H9 (cell line): Measurements from ENCODE around the gene NCKAP5. TPM values are rescaled to one million over a fixed set of nuclear protein-coding genes. Genes with fewer than 3 reads are reported as not detected.

Experiments used
- DNase-seq: peaks from one replicate; pipeline ENCODE4 v3.0.0-alpha.2; 2017
- H2AFZ ChIP-seq: one replicate; pipeline ENCODE4 v1.6.1; 2013; ENCODE audit warnings: mild to moderate bottlenecking, low read length, control low read depth, moderate library complexity
- H2AK5ac ChIP-seq: 2 replicates; pipeline ENCODE4 v1.6.1; 2013; ENCODE audit warnings: low read length, control low read depth, mixed read lengths; ENCODE audit not compliant: insufficient read length
- H2BK120ac ChIP-seq: one replicate; pipeline ENCODE4 v1.6.1; 2013; ENCODE audit warnings: low read depth, mild to moderate bottlenecking, low read length, control low read depth, inconsistent platforms; ENCODE audit not compliant: poor library complexity, severe bottlenecking
- H2BK12ac ChIP-seq: 2 replicates; pipeline ENCODE4 v1.6.1; 2013; ENCODE audit warnings: low read length, control low read depth, mixed read lengths, low read depth; ENCODE audit not compliant: insufficient read length
- H2BK15ac ChIP-seq: 2 replicates; pipeline ENCODE4 v1.6.1; 2013; ENCODE audit warnings: low read depth, low read length, control low read depth
- H2BK20ac ChIP-seq: one replicate; pipeline ENCODE4 v1.6.1; 2013; ENCODE audit warnings: low read depth, mild to moderate bottlenecking, low read length, control low read depth, inconsistent platforms; ENCODE audit not compliant: poor library complexity, severe bottlenecking
- H2BK5ac ChIP-seq: 2 replicates; pipeline ENCODE4 v1.6.1; 2013; ENCODE audit warnings: low read length, control low read depth, mixed read lengths; ENCODE audit not compliant: insufficient read length
- H3K14ac ChIP-seq: 2 replicates; pipeline ENCODE4 v1.6.1; 2013; ENCODE audit warnings: low read length, control low read depth; ENCODE audit not compliant: insufficient read depth
- H3K18ac ChIP-seq: 2 replicates; pipeline ENCODE4 v1.6.1; 2013; ENCODE audit warnings: low read depth, mild to moderate bottlenecking, mixed read lengths, low read length, control low read depth; ENCODE audit not compliant: insufficient read length
- H3K23ac ChIP-seq: 2 replicates; pipeline ENCODE4 v1.6.1; 2013; ENCODE audit warnings: low read length, control low read depth, mixed read lengths, low read depth; ENCODE audit not compliant: insufficient read length
- H3K23me2 ChIP-seq: 2 replicates; pipeline ENCODE4 v1.6.1; 2013; ENCODE audit warnings: low read depth, mild to moderate bottlenecking, mixed read lengths, low read length, control low read depth; ENCODE audit not compliant: insufficient read length, poor library complexity, severe bottlenecking
- H3K27ac ChIP-seq: 2 replicates; pipeline ENCODE4 v1.5.1; 2013; ENCODE audit warnings: low read length, control low read depth, mixed read lengths, low read depth; ENCODE audit not compliant: insufficient read length
- H3K27me3 ChIP-seq: 2 replicates; pipeline ENCODE4 v1.6.1; 2013; ENCODE audit warnings: low read length, control low read depth, inconsistent platforms; ENCODE audit not compliant: insufficient read depth
- H3K4ac ChIP-seq: 2 replicates; pipeline ENCODE4 v1.6.1; 2013; ENCODE audit warnings: low read depth, mild to moderate bottlenecking, control low read depth, inconsistent platforms, low read length, moderate library complexity
- H3K4me1 ChIP-seq: 2 replicates; pipeline ENCODE4 v1.6.1; 2013; ENCODE audit warnings: low read length, control low read depth, inconsistent platforms; ENCODE audit not compliant: insufficient read depth
- H3K4me2 ChIP-seq: 2 replicates; pipeline ENCODE4 v1.6.1; 2013; ENCODE audit warnings: low read length, control low read depth, mixed read lengths; ENCODE audit not compliant: insufficient read length, insufficient read depth
- H3K56ac ChIP-seq: 2 replicates; pipeline ENCODE4 v1.6.1; 2013; ENCODE audit warnings: low read depth, mild to moderate bottlenecking, mixed read lengths, low read length, control low read depth; ENCODE audit not compliant: insufficient read length
- H3K79me1 ChIP-seq: 2 replicates; pipeline ENCODE4 v1.6.1; 2013; ENCODE audit warnings: low read depth, mild to moderate bottlenecking, moderate library complexity, low read length, control low read depth, inconsistent platforms; ENCODE audit not compliant: insufficient read depth, poor library complexity, severe bottlenecking
- H3K79me2 ChIP-seq: 2 replicates; pipeline ENCODE4 v1.6.1; 2013; ENCODE audit warnings: low read length, control low read depth, inconsistent platforms; ENCODE audit not compliant: insufficient read depth
- H3K9ac ChIP-seq: 2 replicates; pipeline ENCODE4 v1.6.1; 2013; ENCODE audit warnings: low read length, control low read depth, mixed read lengths; ENCODE audit not compliant: insufficient read length; ENCODE audit errors: extremely low read depth
- H3K9me3 ChIP-seq: one replicate; pipeline ENCODE4 v1.6.1; 2013; ENCODE audit warnings: low read depth, low read length, inconsistent platforms; ENCODE audit not compliant: control insufficient read depth
- H3T11ph ChIP-seq: one replicate; pipeline ENCODE4 v1.6.1; 2013; ENCODE audit warnings: mild to moderate bottlenecking, low read length, control low read depth, inconsistent platforms
- H4K20me1 ChIP-seq: one replicate; pipeline ENCODE4 v1.6.1; 2013; ENCODE audit not compliant: control insufficient read depth, insufficient read length, insufficient read depth
- H4K5ac ChIP-seq: 2 replicates; pipeline ENCODE4 v1.6.1; 2013; ENCODE audit warnings: low read depth, mild to moderate bottlenecking, mixed read lengths, low read length, control low read depth; ENCODE audit not compliant: insufficient read length
- H4K8ac ChIP-seq: replicated peaks from 2 replicates; pipeline ENCODE4 v1.6.1; 2013; ENCODE audit warnings: low read length, control low read depth, mixed read lengths, low read depth; ENCODE audit not compliant: insufficient read length
- H4K91ac ChIP-seq: 2 replicates; pipeline ENCODE4 v1.6.1; 2013; ENCODE audit warnings: low read depth, mild to moderate bottlenecking, moderate library complexity, mixed read lengths, low read length, control low read depth; ENCODE audit not compliant: insufficient read length
- H3K27ac Mint-ChIP-seq, 3 experiments: 2 replicates in 2 of 3; 3 replicates in 1 of 3; pipeline ENCODE4 v1.8.0; 2020 to 2021; ENCODE audit warnings: mixed read lengths in 3 of 3, mild to moderate bottlenecking in 1 of 3, moderate library complexity in 1 of 3
- H3K27me3 Mint-ChIP-seq: 2 replicates; pipeline ENCODE4 v1.8.0; 2021; ENCODE audit warnings: low read depth, mild to moderate bottlenecking, moderate library complexity, mixed read lengths
- H3K36me3 Mint-ChIP-seq, 3 experiments: 2 replicates in 2 of 3; 3 replicates in 1 of 3; pipeline ENCODE4 v1.8.0; 2020 to 2021; ENCODE audit warnings: low read depth in 3 of 3, mixed read lengths in 3 of 3; ENCODE audit not compliant: insufficient read depth in 1 of 3
- H3K4me1 Mint-ChIP-seq, 2 experiments: 2 replicates each; pipeline ENCODE4 v1.8.0; 2020; ENCODE audit warnings: mixed read lengths in 2 of 2
- H3K4me3 Mint-ChIP-seq, 2 experiments: 2 replicates in 1 of 2; 3 replicates in 1 of 2; pipeline ENCODE4 v1.8.0; 2020 to 2021; ENCODE audit warnings: mild to moderate bottlenecking in 2 of 2, mixed read lengths in 2 of 2, moderate library complexity in 1 of 2
- H3K9me3 Mint-ChIP-seq, 2 experiments: 2 replicates in 1 of 2; 3 replicates in 1 of 2; pipeline ENCODE4 v1.8.0; 2020; ENCODE audit warnings: mild to moderate bottlenecking in 2 of 2, mixed read lengths in 2 of 2, moderate library complexity in 1 of 2
- CTCF ChIP-seq: fragments of 200-600 bp; sonication (generic); conservative IDR thresholded peaks from 3 replicates; pipeline ENCODE4 v1.8.0; 2021; ENCODE audit warnings: antibody characterized with exemption, mild to moderate bottlenecking
- WGBS: extraction: QIAGEN DNeasy Blood & Tissue Kit; methylation state at CpG from one replicate; pipeline ENCODE4 v1.1.7; 2013; ENCODE audit warnings: missing lambda C conversion rate, low lambda C conversion rate, mixed read lengths; ENCODE audit not compliant: insufficient read length; ENCODE audit errors: extremely low coverage; 5-methylcytosine and 5-hydroxymethylcytosine counted together
- total RNA-seq: library from RNA; stranded (reverse); gene quantifications from 2 replicates; pipeline ENCODE4 v1.2.1, GENCODE V29; 2021

Gene NCKAP5
- total RNA-seq, 1 experiment from 2014 or later, result 0.26 TPM

- no peak overlapping the region for H3K4me2 ChIP-seq
Observed at GRCh38 chr2:132929786-132930185, 638.5 kb downstream of the NCKAP5 start.

More at GRCh38 chr2:132929786-132930185, 638.5 kb downstream of the NCKAP5 start:
- Mint-ChIP-seq H3K27ac (no peak overlapping the region), H3K36me3 (peaks cover 0 to 7% (median 0%) of the 10 kb centered on the region in 3 experiments; a peak in 3 of 7 replicates), H3K4me3 (no peak overlapping the region), H3K4me1 (no peaks in the 10 kb centered on the region), H3K9me3 (peaks cover 0 to 2% of the 10 kb centered on the region in 2 experiments; a peak in 1 of 5 replicates), H3K27me3 (no peaks in the 10 kb centered on the region)
- Histone ChIP-seq H3K18ac (no peak overlapping the region), H2AK5ac (no peak overlapping the region), H3K56ac (no peak overlapping the region), H3K9ac (no peak overlapping the region), H2BK15ac (no peak overlapping the region), H2BK5ac (no peak overlapping the region), H3K23me2 (no peaks in the 10 kb centered on the region), H2AFZ (no peak overlapping the region), H3K23ac (no peak overlapping the region), H3K4ac (no peak overlapping the region), H4K8ac (no peak overlapping the region), H2BK12ac (no peak overlapping the region), H3K79me2 (no peaks in the 10 kb centered on the region), H3K4me1 (no peaks in the 10 kb centered on the region), H2BK20ac (no peak overlapping the region), H4K91ac (no peak overlapping the region), H4K20me1 (no peaks in the 10 kb centered on the region), H3K27ac (no peak overlapping the region), H3K9me3 (no peaks in the 10 kb centered on the region), H3K79me1 (no peaks in the 10 kb centered on the region), H2BK120ac (no peak overlapping the region), H3T11ph (no peak overlapping the region), H4K5ac (no peak overlapping the region), H3K14ac (no peak overlapping the region), H3K27me3 (no peaks in the 10 kb centered on the region)
- DNase-seq, result no peak
- TF ChIP-seq CTCF, result no peak
- no CpG with 5 or more reads among the region's 6 CpGs for WGBS
